Gastrocnemius medialis (tissue), 4 donors: ENCODE measurements around the gene SMTNL1.

Experiments used
- CTCF ChIP-seq, 5 experiments: fragments of 450-650 bp in 3 of 5; fragments of 200-600 bp in 2 of 5; sonication (generic) in 2 of 5; IDR thresholded peaks in 4 of 5; conservative IDR thresholded peaks in 1 of 5; 1 replicate in 4 of 5; 2 replicates in 1 of 5; pipeline ENCODE4 v1.5.1; 2016 to 2019; ENCODE audit warnings: antibody characterized with exemption in 5 of 5, mild to moderate bottlenecking in 3 of 5, moderate library complexity in 3 of 5
- POLR2A ChIP-seq, 2 donors: fragments of 450-650 bp; IDR thresholded peaks; one replicate each; pipeline ENCODE4 v1.6.1; 2017; ENCODE audit warnings: antibody characterized with exemption in 2 of 2, mild to moderate bottlenecking in 2 of 2, moderate library complexity in 2 of 2

DNA sequence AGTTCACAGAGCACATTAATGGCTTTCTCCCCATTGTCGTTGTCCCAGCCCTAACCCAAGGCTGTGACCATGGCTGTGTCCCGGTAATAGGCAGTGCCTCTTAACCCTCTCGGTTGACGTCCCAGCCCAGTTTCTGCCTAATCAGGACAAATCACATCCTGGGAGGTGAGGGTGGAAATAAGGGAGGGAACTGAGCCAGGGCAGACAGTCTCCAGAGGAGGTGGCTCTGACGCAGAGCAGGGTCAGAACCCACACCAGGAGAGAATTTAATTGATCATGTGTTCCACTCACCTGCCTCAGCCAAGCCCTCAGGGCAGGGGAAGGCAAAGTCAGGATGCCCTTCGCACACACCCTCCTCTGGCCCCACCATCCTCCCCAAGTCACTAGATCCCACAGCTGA, 38.9 kb upstream of the SMTNL1 start:
- TF ChIP-seq POLR2A (IDR thresholded peaks at IDR 0.05) (no peak), CTCF (IDR thresholded peaks at IDR 0.05 in 4 of 5, conservative IDR thresholded peaks at IDR 0.05 in 1 of 5) (no peak)
